Upper lobe of left lung (tissue), 6 donors: ENCODE measurements around the gene DCAF16. TPM values are rescaled to one million over a fixed set of nuclear protein-coding genes. Genes with fewer than 3 reads are reported as not detected.

Experiments used
- ATAC-seq, 2 donors: fragments of 200-7000 bp; cut with Tn5 transposase; one replicate each; pipeline ENCODE4 v1.9.1; 2022; ENCODE audit warnings: mild to moderate bottlenecking in 2 of 2, moderate library complexity in 2 of 2; ENCODE audit not compliant: low FRiP score in 2 of 2
- DNase-seq, 2 donors: peaks; one replicate each; pipeline ENCODE4 v3.0.0-alpha.2; 2019 to 2020
- H3K27ac ChIP-seq, 4 donors: fragments of 200-600 bp; sonication (generic); one replicate each; pipeline ENCODE4 v1.5.1; 2016 to 2019
- H3K27me3 ChIP-seq, 4 donors: fragments of 200-600 bp; sonication (generic); one replicate each; pipeline ENCODE4 v1.5.1; 2017 to 2019
- H3K36me3 ChIP-seq, 4 donors: fragments of 200-600 bp; sonication (generic); one replicate each; pipeline ENCODE4 v1.5.1; 2016 to 2019
- H3K4me1 ChIP-seq, 4 donors: fragments of 200-600 bp; sonication (generic); one replicate each; pipeline ENCODE4 v1.5.1; 2018 to 2019
- H3K4me3 ChIP-seq, 4 donors: fragments of 200-600 bp; sonication (generic); one replicate each; pipeline ENCODE4 v1.5.1; 2017 to 2019; ENCODE audit warnings: mild to moderate bottlenecking in 2 of 4, moderate library complexity in 1 of 4
- H3K9me3 ChIP-seq, 4 donors: fragments of 200-600 bp; sonication (generic); one replicate each; pipeline ENCODE4 v1.5.1; 2018 to 2019
- CTCF ChIP-seq, 6 experiments: fragments of 450-650 bp in 4 of 6; fragments of 200-600 bp in 2 of 6; sonication (generic) in 2 of 6; IDR thresholded peaks; one replicate each; pipeline ENCODE4 v1.5.1; 2016 to 2019; ENCODE audit warnings: antibody characterized with exemption in 6 of 6
- EP300 ChIP-seq, 4 donors: sonication (generic); formaldehyde crosslinking; IDR thresholded peaks; one replicate each; pipeline ENCODE4 v1.5.1; 2017; ENCODE audit warnings: antibody characterized with exemption in 4 of 4, control low read depth in 2 of 4
- POLR2A ChIP-seq, 4 donors: fragments of 450-650 bp; IDR thresholded peaks; one replicate each; pipeline ENCODE4 v1.5.1; 2016 to 2017; ENCODE audit warnings: antibody characterized with exemption in 4 of 4, mild to moderate bottlenecking in 2 of 4
- POLR2AphosphoS5 ChIP-seq, 2 donors: sonication (generic); formaldehyde crosslinking; IDR thresholded peaks; one replicate each; pipeline ENCODE4 v1.5.1; 2017; ENCODE audit warnings: antibody characterized with exemption in 2 of 2
- WGBS, 2 donors: methylation state at CpG; one replicate each; pipeline ENCODE4 v1.1.5; 2017 to 2018; 5-methylcytosine and 5-hydroxymethylcytosine counted together
- total RNA-seq, 6 donors: library from RNA; depleted of rRNA in 4 of 6; stranded (reverse); fragments of >200 nt in 4 of 6; gene quantifications; one replicate each; pipeline versions ENCODE4 v1.1.0 to v1.2.1, GENCODE V29; 2016 to 2021
- donor health status: DM: no; HTN: no; CAD: no; lungs with moderate emphysema.
- donor health status: DM: no; HTN: yes; CAD: no; lungs with severe emphysema.

Gene DCAF16
- total RNA-seq, 6 donors from 2014 or later = 16.1 to 35.9 (median 21.8) TPM

GRCh38 chr4:17846266-17846665 is 35.7 kb upstream of the DCAF16 start:
- DNase-seq = no peak
- 97 to 98% methylated on average over 2 of the region's 2 CpGs for WGBS, 2 donors
- TF ChIP-seq POLR2AphosphoS5 (IDR thresholded peaks at IDR 0.05) (no peak), POLR2A (IDR thresholded peaks at IDR 0.05) (no peak), CTCF (IDR thresholded peaks at IDR 0.05) (no peak), EP300 (IDR thresholded peaks at IDR 0.05) (no peak)
- H3K4me3 ChIP-seq = no peak overlapping the region
- no peaks in the 10 kb centered on the region for H3K36me3 ChIP-seq
- no peaks in the 10 kb centered on the region for H3K9me3 ChIP-seq
- no peaks in the 10 kb centered on the region for H3K27me3 ChIP-seq
- no peak overlapping the region for H3K27ac ChIP-seq
- H3K4me1 ChIP-seq = no peaks in the 10 kb centered on the region
- no peak for ATAC-seq

GRCh38 chr4:17823871-17824669 is 13.5 kb upstream of the DCAF16 start:
- Histone ChIP-seq H3K27me3 (no peaks in the 10 kb centered on the region), H3K9me3 (no peaks in the 10 kb centered on the region), H3K4me1 (no peaks in the 10 kb centered on the region), H3K27ac (no peak overlapping the region), H3K36me3 (no peaks in the 10 kb centered on the region), H3K4me3 (no peak overlapping the region)
- no peak for DNase-seq
- no peak for ATAC-seq
- 86 to 90% methylated on average over 1 of the region's 1 CpG for WGBS, 2 donors
- TF ChIP-seq CTCF (IDR thresholded peaks at IDR 0.05) = no peak
- no peak for TF ChIP-seq EP300 (IDR thresholded peaks at IDR 0.05)
- no peak for TF ChIP-seq POLR2A (IDR thresholded peaks at IDR 0.05)
- TF ChIP-seq POLR2AphosphoS5 (IDR thresholded peaks at IDR 0.05) = no peak

GRCh38 chr4:17817027-17817426 is 6.5 kb upstream of the DCAF16 start:
- TF ChIP-seq CTCF (IDR thresholded peaks at IDR 0.05) = peak in 4 of 6 experiments; percentile 41 to 59 (median 48)
- TF ChIP-seq POLR2A (IDR thresholded peaks at IDR 0.05) = no peak
- WGBS, 2 donors = 63 to 64% methylated on average over 5 of the region's 5 CpGs
- ATAC-seq (peak in 1 of 2 donors; percentile 64), DNase-seq (no peak)
- no peak overlapping the region for H3K4me3 ChIP-seq
- H3K36me3 ChIP-seq = no peaks in the 10 kb centered on the region
- H3K27me3 ChIP-seq = no peaks in the 10 kb centered on the region
- no peak overlapping the region for H3K27ac ChIP-seq
- H3K9me3 ChIP-seq = no peaks in the 10 kb centered on the region
- H3K4me1 ChIP-seq = no peaks in the 10 kb centered on the region

GRCh38 chr4:17816142-17816541 is 5.6 kb upstream of the DCAF16 start:
- no peaks in the 10 kb centered on the region for H3K27me3 ChIP-seq
- no peaks in the 10 kb centered on the region for H3K9me3 ChIP-seq
- TF ChIP-seq POLR2A (IDR thresholded peaks at IDR 0.05) (no peak), POLR2AphosphoS5 (IDR thresholded peaks at IDR 0.05) (no peak), EP300 (IDR thresholded peaks at IDR 0.05) (no peak), CTCF (IDR thresholded peaks at IDR 0.05) (no peak)
- 98% methylated on average over 12 of the region's 12 CpGs for WGBS, 2 donors
- no peak overlapping the region for H3K27ac ChIP-seq
- peaks cover 3 to 5% (median 4%) of the 10 kb centered on the region in 4 donors for H3K4me1 ChIP-seq
- no peaks in the 10 kb centered on the region for H3K36me3 ChIP-seq
- DNase-seq (no peak), ATAC-seq (no peak)
- H3K4me3 ChIP-seq = no peak overlapping the region

- no peaks in the 10 kb centered on the region for H3K27me3 ChIP-seq
- no peak overlapping the region for H3K4me3 ChIP-seq
- H3K4me1 ChIP-seq = peaks cover 11 to 13% (median 12%) of the 10 kb centered on the region in 4 donors
- H3K27ac ChIP-seq = no peak overlapping the region
- TF ChIP-seq CTCF (IDR thresholded peaks at IDR 0.05) (no peak), POLR2AphosphoS5 (IDR thresholded peaks at IDR 0.05) (no peak), POLR2A (IDR thresholded peaks at IDR 0.05) (no peak), EP300 (IDR thresholded peaks at IDR 0.05) (no peak)
- 61 to 77% methylated on average over 3 of the region's 3 CpGs for WGBS, 2 donors
- DNase-seq = no peak
- ATAC-seq = no peak
- H3K36me3 ChIP-seq = no peaks in the 10 kb centered on the region
- H3K9me3 ChIP-seq = no peaks in the 10 kb centered on the region
Observed at GRCh38 chr4:17814140-17814539, 3.6 kb upstream of the DCAF16 start.
